Neural crest cell (in vitro differentiated cells): Measurements from ENCODE around the gene SLCO1C1. TPM values are rescaled to one million over a fixed set of nuclear protein-coding genes. Genes with fewer than 3 reads are reported as not detected.
"Not testable (repeated sequence)": the region's sequence is repeated elsewhere in the genome, so short reads cannot be mapped to it uniquely, and the experiment has no call there.

Source experiments
- DNase-seq: peaks from one replicate; pipeline ENCODE4 v3.0.0; 2021; ENCODE audit warnings: low read depth, mixed read lengths, low spot score
- H3K27ac Mint-ChIP-seq: one replicate; pipeline ENCODE4 v1.8.0; 2021; ENCODE audit warnings: mild to moderate bottlenecking, mixed read lengths; ENCODE audit not compliant: unreplicated experiment
- H3K27me3 Mint-ChIP-seq: 2 replicates; pipeline ENCODE4 v1.8.0; 2021; ENCODE audit warnings: low read depth, mild to moderate bottlenecking, mixed read lengths
- H3K36me3 Mint-ChIP-seq: 2 replicates; pipeline ENCODE4 v1.8.0; 2021; ENCODE audit warnings: low read depth, mild to moderate bottlenecking, mixed read lengths
- H3K4me1 Mint-ChIP-seq: 2 replicates; pipeline ENCODE4 v1.8.0; 2021; ENCODE audit warnings: mixed read lengths
- H3K4me3 Mint-ChIP-seq: one replicate; pipeline ENCODE4 v1.8.0; 2021; ENCODE audit warnings: mild to moderate bottlenecking, mixed read lengths
- H3K9me3 Mint-ChIP-seq: 2 replicates; pipeline ENCODE4 v1.8.0; 2021; ENCODE audit warnings: mixed read lengths
- CTCF ChIP-seq: fragments of 200-600 bp; sonication (generic); conservative IDR thresholded peaks from 2 replicates; pipeline ENCODE4 v1.5.0; 2021; ENCODE audit warnings: antibody characterized with exemption, mild to moderate bottlenecking
- total RNA-seq: library from RNA; stranded (reverse); gene quantifications from 2 replicates; pipeline ENCODE4 v1.2.1, GENCODE V29; 2021

The SLCO1C1 gene
- total RNA-seq, 1 donor from 2014 or later = 1.5 TPM

GRCh38 chr12:20748198-20748597, 53.1 kb downstream of the SLCO1C1 start:
- no peaks in the 10 kb centered on the region for H3K4me1 Mint-ChIP-seq
- no peaks in the 10 kb centered on the region for H3K36me3 Mint-ChIP-seq
- no peaks in the 10 kb centered on the region for H3K27me3 Mint-ChIP-seq
- H3K4me3 Mint-ChIP-seq = no peak overlapping the region
- no peak for TF ChIP-seq CTCF
- no peak for DNase-seq
- H3K27ac Mint-ChIP-seq = no peak overlapping the region
- H3K9me3 Mint-ChIP-seq = peaks cover 1% of the 10 kb centered on the region

GRCh38 chr12:20751046-20751445, 55.9 kb downstream of the SLCO1C1 start:
- no peak for DNase-seq
- Mint-ChIP-seq H3K4me3 (no peak overlapping the region), H3K27me3 (no peaks in the 10 kb centered on the region), H3K4me1 (no peaks in the 10 kb centered on the region), H3K27ac (no peak overlapping the region), H3K36me3 (no peaks in the 10 kb centered on the region), H3K9me3 (peaks cover 2% of the 10 kb centered on the region)
- TF ChIP-seq CTCF = no peak

- TF ChIP-seq CTCF = no peak
- Mint-ChIP-seq H3K4me3 (no peak overlapping the region), H3K27me3 (no peaks in the 10 kb centered on the region), H3K4me1 (no peaks in the 10 kb centered on the region), H3K9me3 (peaks cover 16% of the 10 kb centered on the region), H3K36me3 (peaks cover 4% of the 10 kb centered on the region), H3K27ac (no peak overlapping the region)
- no peak for DNase-seq
Measured at GRCh38 chr12:20777420-20777819, 82.3 kb downstream of the SLCO1C1 start.

- no peak for TF ChIP-seq CTCF
- no peaks in the 10 kb centered on the region for H3K27me3 Mint-ChIP-seq
- H3K4me1 Mint-ChIP-seq = no peaks in the 10 kb centered on the region
- H3K9me3 Mint-ChIP-seq = peaks cover 21% of the 10 kb centered on the region
- no peak overlapping the region for H3K27ac Mint-ChIP-seq
- H3K4me3 Mint-ChIP-seq = no peak overlapping the region
- H3K36me3 Mint-ChIP-seq = peaks cover 4% of the 10 kb centered on the region
- DNase-seq = no peak
Measured at GRCh38 chr12:20778969-20779368, 83.8 kb downstream of the SLCO1C1 start.

GRCh38 chr12:20779971-20780370, 84.8 kb downstream of the SLCO1C1 start:
- not testable (repeated sequence) for H3K36me3 Mint-ChIP-seq, DNase-seq, H3K4me1 Mint-ChIP-seq, H3K27ac Mint-ChIP-seq, H3K4me3 Mint-ChIP-seq, H3K27me3 Mint-ChIP-seq
- H3K9me3 Mint-ChIP-seq = peaks cover 25% of the 10 kb centered on the region

- H3K4me3 Mint-ChIP-seq, H3K36me3 Mint-ChIP-seq, H3K4me1 Mint-ChIP-seq, DNase-seq, H3K27ac Mint-ChIP-seq, H3K27me3 Mint-ChIP-seq: not testable (repeated sequence)
- H3K9me3 Mint-ChIP-seq = peaks cover 18% of the 10 kb centered on the region
Measured at GRCh38 chr12:20783796-20784357, 88.7 kb downstream of the SLCO1C1 start.
